GM18909 (cell line): Measurements from ENCODE around the gene SHANK1.
"Not testable (repeated sequence)": the region's sequence is repeated elsewhere in the genome, so short reads cannot be mapped to it uniquely, and the experiment has no call there.

Experiments used
- ATAC-seq: cut with Tn5 transposase; IDR thresholded peaks from one replicate; pipeline ENCODE4 v1.9.1; 2021; ENCODE audit warnings: mild to moderate bottlenecking; ENCODE audit not compliant: unreplicated experiment, poor library complexity

SHANK1 gene

DNA sequence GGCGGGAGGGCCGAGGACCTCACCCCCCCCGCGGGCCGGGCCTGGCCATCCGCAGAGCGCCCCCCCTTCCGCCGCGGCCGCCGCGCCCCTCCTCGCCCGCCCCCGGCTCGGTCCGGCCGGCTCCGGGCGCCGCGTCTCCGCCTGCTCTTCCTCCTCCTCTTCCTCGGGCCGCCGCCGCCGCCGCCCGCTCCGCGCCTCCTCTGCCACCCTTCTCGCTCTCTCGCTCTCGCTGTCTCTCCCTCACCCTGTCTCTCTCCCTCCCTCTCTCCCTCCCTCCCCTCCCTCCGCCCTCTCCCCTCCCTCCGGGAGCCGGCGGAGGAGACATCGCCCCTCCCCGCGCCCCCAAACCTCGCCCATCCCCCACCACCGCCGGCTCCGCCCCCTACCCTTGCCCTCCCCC, at the start of gene SHANK1:
TSS of gene SHANK1 (minus strand) at position 237 of the 400 bp plus-strand sequence. CDS start 2,883 bp downstream, outside the sequence.
- ATAC-seq, result no peak

DNA sequence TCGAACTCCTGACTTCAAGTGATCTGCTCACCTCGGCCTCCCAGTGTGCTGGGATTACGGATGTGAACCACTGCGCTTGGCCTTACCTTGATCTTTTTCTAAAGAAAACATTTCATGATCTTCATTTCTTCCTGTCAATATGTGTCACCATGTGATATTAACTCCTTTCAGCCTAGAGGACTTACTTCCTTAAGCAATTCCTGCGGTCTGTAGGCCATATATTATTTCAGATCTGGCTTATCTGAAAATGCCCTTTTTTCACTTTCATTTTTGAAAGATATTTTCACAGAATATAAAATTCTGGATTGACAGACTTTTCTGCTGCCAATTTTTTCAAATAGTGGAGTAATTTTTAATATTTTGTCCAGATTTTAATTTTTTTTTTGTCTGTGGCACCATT, 48.7 kb upstream of the SHANK1 start:
- ATAC-seq, result no peak

DNA sequence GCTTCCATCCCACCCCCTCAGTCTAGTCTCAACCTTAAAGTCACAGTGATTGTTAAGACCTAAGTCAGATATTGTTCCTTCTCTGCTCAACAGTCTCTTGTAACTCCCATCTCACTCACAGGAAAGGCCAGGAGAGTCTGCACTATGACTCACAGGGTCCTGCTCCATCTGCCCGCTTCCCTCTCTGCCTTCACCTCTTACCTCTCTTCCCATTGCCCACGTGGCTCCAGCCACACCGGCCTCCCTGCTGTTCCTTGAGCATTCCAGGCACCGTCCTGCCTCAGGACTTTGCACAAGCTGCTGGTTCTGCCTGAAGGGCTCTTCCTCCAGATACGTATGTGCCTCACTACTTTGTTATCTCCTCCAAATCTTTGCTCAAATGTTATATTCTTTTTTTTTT, 47.7 kb upstream of the SHANK1 start:
- ATAC-seq, result not testable (repeated sequence)

DNA sequence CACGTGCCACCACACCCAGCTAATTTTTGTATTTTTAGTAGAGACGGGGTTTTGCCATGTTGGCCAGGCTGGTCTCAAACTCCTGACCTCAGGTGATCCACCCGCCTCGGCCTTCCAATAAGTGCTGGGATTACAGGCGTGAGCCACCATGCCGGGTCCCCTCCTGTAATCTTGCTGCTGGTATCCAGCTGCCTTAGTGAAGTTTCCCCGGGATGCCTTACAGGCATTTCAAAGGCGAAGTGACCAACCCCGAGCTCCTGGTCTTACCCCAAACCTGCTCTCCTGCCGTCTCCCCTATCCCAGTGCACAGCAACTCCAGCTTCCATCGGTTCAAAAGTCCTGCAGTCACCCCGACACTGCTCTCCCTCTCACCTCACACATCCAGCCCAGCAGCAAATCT, 47.1 kb upstream of the SHANK1 start:
- ATAC-seq, result not testable (repeated sequence)

DNA sequence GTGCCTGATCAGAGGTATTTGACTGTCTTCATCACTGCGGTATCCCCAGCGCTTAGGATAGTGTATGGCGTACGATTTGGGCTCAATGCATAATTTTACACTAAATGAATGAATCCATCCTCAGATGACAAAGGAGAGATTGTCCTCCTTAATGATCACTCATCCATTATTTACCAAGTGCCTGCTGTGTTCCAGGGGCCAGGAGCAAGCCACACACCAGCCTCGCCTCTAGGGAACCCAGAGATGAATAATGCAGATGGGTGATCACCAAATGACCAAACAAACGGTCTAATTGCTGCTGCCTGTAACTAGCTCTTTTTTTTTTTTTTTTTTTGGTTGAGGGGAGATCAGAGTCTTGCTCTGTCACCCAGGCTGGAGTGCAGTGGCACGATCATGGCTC, 44.8 kb upstream of the SHANK1 start:
- no peak for ATAC-seq

DNA sequence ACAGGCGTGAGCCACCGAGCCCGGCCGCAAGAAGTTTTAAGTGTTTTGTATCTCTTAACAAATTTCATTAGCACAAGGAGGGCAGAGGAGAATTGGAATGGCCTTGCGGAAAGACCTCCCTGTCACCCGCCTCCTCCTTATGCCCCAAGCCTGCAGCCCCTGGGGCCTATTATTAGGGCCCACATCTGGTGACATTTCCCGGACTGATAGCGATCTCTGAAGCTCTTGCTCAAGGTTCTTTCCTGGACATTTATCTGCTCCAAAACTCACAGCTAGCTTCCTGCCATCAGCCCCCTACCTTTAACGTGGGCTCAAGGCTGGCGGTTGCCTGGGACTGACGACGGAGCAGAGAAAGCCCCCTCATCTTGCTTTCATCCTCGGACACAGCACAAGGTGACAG, 43.9 kb upstream of the SHANK1 start:
- ATAC-seq, result not testable (repeated sequence)

DNA sequence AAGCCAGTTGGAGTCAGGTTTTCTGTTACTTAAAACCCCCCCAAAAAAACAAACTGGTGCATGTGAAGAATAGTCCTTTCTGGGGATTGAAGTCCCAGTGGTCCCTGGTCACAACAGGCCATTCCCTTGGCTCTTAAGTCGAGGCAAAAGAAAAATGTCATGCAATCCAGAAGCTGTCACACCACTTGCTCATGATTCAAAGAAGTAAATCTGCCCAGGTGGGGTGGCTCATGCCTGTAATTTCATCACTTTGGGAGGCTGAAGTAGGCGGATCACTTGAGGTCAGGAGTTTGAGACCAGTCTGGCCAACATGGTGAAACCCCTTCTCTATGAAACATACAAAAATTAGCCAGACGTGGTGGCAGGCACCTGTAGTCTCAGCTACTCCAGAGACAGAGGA, 41.9 kb upstream of the SHANK1 start:
- ATAC-seq, result not testable (repeated sequence)

DNA sequence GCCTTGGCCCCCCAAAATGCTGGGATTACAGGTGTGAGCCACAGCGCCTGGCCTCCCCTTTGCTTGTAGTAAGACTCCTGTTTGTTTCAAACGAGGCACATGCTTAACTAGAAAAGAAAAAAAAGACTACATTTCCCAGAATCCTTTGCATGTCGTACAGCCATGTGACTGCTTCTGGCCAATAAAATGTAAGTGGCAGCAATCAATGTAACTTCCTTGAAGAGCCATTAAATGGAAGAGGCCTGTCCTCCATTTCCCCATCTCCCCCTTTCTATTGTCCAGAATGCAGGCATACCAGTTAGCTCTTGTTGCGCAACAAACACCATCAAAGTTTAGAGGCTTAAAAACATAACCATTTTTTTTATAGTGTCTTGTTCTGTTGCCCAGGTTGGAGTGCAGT, 40.3 kb upstream of the SHANK1 start:
- no peak for ATAC-seq

DNA sequence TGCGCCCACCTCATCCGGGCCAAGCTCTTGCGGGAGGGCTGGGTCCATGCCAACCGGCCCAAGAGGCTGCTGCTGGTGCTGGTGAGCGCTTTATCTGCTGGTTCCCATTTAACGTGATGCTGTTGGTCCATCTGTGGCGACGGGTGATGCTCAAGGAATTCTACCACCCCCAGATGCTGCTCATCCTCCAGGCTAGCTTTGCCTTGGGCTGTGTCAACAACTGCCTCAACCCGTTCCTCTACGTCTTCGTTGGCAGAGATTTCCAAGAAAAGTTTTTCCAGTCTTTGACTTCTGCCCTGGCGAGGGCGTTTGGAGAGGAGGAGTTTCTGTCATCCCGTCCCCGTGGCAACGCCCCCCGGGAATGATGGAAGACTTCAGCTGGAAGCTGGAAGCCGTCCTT, 39.5 kb upstream of the SHANK1 start:
- ATAC-seq, result not testable (repeated sequence)

DNA sequence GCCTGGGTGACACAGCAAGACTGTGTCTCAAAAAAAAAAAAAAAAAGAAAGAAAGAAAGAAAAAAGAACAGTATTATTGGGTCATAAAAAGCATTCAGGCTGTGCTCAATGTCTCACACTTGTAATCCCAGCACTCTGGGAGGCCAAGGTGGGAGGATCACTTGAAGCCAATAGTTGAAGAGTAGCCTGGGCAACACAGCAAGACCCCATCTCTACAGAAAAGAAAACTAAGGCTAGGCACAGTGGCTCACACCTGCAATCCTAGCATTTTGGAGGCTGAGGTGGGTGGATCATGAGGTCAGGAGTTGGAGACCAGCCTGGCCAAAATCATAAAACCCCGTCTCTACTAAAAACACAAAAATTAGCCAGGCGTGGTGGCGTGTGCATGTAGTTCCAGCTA, 38.0 kb upstream of the SHANK1 start:
- ATAC-seq, result not testable (repeated sequence)

DNA sequence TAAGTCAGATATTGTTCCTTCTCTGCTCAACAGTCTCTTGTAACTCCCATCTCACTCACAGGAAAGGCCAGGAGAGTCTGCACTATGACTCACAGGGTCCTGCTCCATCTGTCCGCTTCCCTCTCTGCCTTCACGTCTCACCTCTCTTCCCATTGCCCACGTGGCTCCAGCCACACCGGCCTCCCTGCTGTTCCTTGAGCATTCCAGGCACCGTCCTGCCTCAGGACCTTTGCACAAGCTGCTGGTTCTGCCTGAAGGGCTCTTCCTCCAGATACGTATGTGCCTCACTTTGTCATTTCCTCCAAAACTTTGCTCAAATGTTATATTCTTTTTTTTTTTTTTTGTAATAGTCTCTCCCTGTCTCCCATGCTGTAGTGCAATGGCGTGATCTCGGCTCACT, 36.6 kb upstream of the SHANK1 start:
- not testable (repeated sequence) for ATAC-seq

DNA sequence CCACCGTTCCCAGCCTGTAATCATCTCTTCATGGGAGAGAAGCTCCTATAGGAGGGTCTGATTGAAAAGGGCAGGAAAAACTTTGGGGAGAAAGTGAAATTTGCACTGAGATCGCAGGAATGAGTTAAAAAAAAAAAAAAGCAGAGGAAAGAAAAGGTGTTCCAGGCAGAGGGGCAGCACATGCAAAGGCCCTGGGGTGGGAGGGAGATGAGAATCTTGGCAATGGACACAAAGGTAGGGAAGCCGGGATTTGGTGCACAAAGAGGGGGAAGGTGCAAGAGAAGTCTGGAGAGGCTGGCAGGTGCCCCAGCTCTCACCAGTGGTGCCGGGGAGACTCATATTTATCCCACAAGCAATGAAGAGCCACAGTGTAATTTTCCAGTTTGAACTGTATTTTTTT, 34.3 kb upstream of the SHANK1 start:
- no peak for ATAC-seq

DNA sequence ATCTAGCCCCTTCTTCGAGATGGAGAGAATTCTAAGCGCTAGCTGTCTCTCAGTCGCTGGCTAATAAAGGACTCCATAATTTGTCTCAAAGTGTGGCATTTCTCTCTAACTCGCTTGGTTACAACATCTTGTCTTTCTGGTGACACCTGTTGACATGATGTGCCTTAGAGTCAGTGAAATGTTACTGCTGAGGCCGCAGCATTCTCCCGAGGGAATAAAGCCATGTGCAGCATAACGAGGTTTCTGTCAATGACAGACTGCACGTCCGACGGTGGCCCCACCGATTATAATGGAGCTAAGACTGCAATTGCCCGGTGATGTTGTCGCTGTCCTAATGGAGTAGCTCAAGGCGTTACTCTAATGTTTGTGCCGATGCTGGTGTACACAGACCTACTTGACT, 30.4 kb upstream of the SHANK1 start:
- ATAC-seq, result no peak

DNA sequence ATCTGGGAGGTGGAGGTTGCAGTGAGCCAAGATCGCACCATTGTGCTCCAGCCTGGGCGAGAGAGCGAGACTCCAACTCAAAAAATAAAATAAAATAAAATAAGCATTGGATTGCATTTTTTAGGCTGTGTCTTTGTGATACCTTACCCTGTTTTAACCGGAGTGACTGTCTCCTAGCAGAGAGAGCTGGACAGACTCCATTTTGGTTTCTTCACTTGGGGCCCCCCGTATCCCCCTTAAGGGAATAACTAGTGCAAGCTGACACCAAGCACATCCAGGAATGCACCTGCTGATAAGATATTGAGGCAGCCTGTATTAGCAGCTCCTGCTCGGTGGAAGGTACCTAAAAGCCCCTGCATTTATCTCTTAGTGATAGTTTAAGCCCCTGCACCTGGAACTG, 29.9 kb upstream of the SHANK1 start:
- ATAC-seq, result no peak

DNA sequence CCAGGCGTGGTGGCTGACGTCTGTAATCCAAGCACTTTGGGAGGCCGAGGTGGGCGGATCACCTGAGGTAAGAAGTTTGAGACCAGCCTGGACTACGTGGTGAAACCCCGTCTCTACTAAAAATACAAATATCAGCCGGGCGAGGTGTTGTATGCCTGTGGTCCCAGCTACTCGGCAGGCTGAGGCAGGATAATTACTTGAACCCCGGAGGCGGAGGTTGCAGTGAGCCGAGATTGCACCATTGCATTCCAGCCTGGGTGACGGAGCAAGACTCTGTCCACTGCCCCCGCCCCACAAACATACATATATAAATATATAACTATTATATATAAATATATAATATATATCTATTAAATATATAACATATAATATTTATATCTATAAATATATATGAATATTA, 27.5 kb upstream of the SHANK1 start:
- ATAC-seq, result not testable (repeated sequence)

DNA sequence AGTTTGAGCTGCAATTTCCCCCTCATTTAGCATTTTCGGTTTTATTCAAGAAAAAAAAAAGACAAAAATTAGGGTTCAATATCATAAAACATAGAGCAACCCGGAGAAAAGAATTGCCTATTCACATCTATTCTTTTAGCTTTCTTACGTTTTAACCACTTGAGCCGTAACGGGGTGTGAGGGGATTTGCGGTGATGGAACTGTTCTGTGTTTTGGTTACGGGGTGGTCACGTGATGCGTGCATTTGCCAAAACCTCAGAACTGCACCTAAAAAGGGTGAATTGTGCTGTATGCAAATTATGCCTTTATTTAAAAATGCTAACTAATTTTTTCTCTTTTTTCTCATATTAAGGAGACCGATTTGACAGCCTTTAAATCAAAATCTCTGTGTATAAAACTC, 25.6 kb upstream of the SHANK1 start:
- ATAC-seq, result no peak

DNA sequence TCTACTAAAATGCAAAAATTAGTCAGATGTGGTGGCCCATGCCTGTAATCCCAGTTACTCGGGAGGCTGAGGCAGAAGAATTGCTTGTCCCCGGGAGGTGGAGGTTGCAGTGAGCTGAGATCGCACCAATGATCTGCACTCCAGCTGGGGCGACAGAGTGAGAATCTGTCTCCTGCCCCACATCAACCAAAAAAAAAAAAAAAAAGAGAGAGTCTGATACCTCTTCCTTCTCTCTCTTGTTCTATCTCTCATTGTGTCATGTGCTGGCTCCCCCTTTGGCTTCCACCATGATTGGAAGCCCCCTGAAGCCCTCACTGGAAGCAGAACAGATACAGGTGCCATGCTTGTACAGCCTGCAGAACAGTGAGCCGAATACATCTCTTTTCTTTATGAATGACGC, 23.9 kb upstream of the SHANK1 start:
- no peak for ATAC-seq

DNA sequence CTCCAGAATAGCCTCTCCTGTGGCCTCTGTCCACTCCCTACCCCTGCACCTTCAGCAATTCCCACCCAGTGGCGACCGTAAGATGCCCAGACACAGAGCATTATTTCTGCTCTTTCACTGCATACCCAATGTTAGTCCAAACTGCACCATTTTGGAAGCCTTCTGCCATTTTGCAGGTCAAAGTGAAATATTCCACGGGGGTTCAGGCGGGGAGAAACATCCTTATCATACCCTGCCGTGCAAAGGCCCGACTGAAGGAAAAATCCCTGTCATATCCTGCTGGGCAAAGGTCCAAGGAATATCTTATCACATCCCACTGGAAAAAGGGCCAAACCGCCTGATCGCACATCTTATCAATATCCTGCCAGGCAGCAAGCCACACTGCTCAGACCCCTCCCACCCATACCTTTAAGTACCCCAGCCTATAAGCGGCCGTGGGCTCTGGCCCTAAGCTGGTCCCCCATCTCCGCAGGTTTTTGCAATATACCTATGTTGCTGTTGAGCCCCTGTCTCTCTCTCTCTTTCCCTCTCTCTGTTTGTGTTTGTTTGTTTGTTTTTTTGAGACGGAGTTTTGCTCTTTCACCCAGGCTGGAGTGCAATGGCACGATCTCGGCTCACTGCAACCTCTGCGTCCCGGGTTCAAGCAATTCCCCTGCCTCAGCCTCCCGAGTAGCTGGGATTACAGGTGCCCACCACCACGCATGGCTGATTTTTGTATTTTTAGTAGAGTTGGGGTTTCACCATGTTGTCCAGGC, 21.8 kb upstream of the SHANK1 start:
- no peak for ATAC-seq

DNA sequence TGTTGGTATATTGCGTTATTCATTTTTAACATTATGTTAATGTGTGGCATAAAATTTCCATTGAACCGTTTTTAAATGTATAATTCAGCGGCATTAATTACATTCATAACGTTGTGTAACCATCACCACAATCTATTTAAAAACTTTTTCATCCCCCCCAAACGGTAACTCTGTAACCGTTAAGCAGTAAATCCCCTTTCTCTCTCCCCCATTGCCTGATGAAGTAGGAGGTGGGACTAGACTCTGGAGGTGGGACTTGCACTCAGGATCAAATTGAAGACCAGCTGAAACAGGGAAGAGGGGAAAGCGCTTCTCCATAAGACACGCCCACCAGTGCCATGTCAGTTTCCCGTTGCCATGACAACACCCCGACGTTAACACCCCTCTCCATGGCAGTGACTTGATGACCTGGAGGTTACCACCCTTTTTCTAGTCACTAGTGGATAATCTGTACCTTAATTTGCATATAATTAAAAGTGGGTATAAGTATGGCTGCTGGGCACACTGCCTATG, 20.4 kb upstream of the SHANK1 start:
- ATAC-seq, result no peak

DNA sequence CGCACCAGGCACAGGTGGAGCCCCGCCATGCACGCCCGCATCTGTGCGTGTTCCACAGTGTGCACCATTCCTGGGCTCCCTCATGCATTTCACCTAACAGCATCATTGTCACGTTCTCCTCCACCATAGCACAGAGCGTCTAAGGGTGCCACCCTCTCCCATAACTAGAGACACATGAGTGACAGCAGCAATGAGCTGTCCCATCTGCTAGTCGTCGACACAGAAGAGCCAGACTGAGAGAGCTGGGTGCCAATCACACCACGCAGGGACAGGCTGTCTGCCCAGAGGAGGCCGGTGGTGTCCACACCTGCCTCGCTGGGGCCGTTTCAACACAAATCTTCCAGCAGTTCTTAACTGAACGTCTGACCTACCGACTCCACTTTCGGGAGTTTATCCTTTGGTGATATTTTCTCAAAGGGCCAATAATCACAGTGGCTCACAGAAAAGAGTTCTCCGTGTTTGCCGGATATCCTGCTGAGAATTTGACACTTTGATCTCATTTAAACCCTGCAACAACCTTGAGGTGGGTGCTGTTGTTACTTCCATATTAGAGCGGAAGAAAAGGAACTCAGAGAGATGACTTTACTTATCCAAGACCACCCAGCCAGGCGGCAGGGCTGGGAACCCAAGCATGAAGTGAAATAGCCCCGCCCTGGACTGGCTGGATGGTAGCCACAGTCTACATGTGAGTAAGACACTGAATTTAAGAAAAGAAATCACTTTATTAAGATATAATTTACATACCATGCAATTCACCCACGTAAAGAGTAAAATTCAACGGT, 19.7 kb upstream of the SHANK1 start:
- ATAC-seq, result no peak

DNA sequence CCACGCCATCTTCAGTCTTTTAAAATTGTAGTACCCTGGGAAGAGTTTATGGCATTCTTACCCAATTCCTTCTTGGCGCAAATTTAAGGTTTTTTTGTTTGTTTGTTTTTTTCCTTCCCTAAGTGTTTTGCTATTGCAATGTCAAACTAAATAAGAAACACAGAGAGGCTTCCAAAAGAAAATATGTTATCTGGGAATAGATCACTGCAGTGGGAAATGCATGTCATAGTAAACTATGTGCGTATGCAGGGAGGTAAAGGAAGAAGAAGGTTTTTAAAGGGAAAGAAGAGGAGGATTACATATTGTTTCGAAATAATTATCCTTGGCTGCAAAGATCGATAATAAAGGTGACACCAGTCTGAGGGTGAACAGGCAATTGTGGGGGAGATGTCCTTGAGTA, 16.7 kb upstream of the SHANK1 start:
- ATAC-seq, result no peak

DNA sequence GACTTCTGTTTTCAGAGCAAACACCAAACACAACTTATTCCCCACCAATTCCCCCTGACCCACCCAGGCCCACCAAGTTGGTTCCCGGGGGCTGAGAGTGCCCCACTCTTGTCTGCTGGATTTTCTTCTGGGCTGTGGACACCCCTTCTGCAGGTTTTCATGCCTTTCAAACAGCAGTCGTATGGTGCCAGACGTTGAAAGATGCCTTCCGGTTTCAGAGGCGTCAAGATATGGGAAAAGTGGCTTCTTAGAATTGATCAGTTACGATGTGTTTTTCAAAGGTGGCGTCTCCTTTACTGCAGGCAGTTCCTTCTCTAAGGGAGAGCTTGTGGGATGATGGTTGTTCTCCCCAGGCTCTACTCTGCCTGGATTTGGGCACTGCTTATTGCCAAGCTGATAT, 16.3 kb upstream of the SHANK1 start:
- ATAC-seq, result no peak
